HUES6 (cell line): ENCODE results near the gene TPO.
"Not testable (repeated sequence)": the region's sequence is repeated elsewhere in the genome, so short reads cannot be mapped to it uniquely, and the experiment has no call there.

ENCODE experiments used
- H3K27ac ChIP-seq: 2 replicates; pipeline ENCODE4 v1.7.0; 2013; ENCODE audit warnings: low read depth, mild to moderate bottlenecking, low read length, inconsistent platforms
- H3K27me3 ChIP-seq: 2 replicates; pipeline ENCODE4 v1.6.1; 2013; ENCODE audit warnings: low read length; ENCODE audit not compliant: control insufficient read depth, insufficient read depth
- H3K36me3 ChIP-seq: 2 replicates; pipeline ENCODE4 v1.6.1; 2013; ENCODE audit warnings: low read length; ENCODE audit not compliant: control insufficient read depth, insufficient read depth
- H3K4me1 ChIP-seq: 2 replicates; pipeline ENCODE4 v1.6.1; 2013; ENCODE audit warnings: low read length; ENCODE audit not compliant: control insufficient read depth, insufficient read depth
- H3K4me3 ChIP-seq: 2 replicates; pipeline ENCODE4 v1.5.1; 2013; ENCODE audit warnings: low read depth, low read length
- H3K9ac ChIP-seq: one replicate; pipeline ENCODE4 v1.6.1; 2013; ENCODE audit warnings: mild to moderate bottlenecking, low read length
- H3K9me3 ChIP-seq: 2 replicates; pipeline ENCODE4 v1.6.1; 2013; ENCODE audit warnings: low read depth, low read length; ENCODE audit not compliant: control insufficient read depth, insufficient read depth

Gene TPO

DNA sequence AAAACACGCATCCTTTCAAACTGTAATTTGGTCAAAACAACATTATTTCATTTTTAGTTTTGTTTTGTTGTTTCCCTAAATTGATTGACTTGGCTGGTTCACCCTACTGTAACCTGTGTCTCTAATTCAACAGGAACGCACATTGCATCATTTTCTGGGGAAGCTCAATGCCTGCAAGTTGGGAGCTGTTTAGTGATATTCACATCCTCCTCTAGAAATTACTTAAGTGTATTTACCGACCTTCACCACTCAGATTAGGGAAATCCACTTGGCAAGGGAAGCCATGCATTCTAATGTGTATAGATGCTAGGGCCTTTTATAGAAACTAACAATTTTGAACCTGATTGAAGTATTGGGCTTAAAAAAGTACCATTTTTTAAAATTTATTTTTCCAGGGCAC lies 7.3 kb upstream of the TPO start:
- Histone ChIP-seq H3K9ac (no peak overlapping the region), H3K27ac (no peak overlapping the region), H3K4me3 (no peak overlapping the region), H3K36me3 (no peaks in the 10 kb centered on the region), H3K9me3 (no peaks in the 10 kb centered on the region), H3K4me1 (no peaks in the 10 kb centered on the region; the same call in 1 of the 2 replicates), H3K27me3 (no peaks in the 10 kb centered on the region)

DNA sequence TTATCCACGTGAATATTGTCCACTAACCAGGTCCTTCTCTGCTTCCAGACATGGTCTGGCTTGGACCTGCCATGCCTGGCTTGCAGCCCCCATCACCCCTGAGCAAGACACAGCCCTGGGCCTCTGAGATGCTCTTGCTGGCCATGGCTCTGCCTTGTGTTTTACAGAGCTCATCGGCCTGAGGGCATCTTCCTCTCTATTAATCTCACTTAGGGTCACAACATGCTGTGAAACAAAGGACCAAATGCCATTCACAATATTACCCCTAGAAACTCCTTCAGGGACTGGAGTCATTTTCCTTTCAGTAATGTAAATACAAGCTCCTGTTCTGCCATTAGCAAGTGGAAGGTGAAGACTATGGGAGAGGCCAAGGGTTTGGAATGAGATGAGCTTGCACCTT lies 6.8 kb upstream of the TPO start:
- Histone ChIP-seq H3K36me3 (no peaks in the 10 kb centered on the region), H3K4me1 (no peaks in the 10 kb centered on the region; the same call in 1 of the 2 replicates), H3K9me3 (no peaks in the 10 kb centered on the region), H3K27ac (no peak overlapping the region), H3K4me3 (no peak overlapping the region), H3K9ac (no peak overlapping the region), H3K27me3 (no peaks in the 10 kb centered on the region)

DNA sequence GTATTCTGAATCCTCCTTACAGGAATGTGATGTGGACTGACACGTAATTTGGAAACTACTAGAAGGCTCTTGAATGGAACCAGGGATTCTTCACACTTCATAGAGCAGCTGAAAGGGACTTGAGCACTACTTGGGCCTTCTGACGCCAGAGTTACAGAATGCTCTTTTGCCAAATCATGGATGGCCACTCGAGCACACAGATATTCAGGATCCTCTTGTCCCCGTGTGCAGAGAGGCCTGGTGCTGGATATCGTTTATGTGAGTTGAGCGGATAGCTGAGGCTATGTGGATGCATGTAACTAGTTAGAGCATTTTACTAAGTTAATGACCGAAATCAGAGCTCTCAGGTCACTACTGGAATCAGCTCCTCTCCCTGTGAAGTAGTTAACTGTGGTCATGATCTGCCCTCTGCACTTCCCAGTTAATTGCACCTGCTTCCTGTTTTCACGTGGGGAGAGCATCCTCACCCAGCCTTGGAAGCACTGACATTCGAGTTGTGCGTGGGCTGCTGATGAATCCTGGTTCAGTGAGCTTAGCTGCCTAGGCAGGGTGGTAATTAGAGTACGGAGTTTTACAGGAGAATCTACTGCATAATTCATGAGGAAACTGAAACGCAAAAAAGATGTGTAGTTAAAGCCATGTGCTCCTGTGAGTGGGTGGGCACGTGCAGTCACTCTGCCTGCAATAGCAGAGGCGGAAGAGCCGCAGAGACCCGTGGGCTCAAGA lies 5.2 kb upstream of the TPO start:
- Histone ChIP-seq H3K27ac (no peak overlapping the region), H3K4me1 (no peaks in the 10 kb centered on the region; the same call in 1 of the 2 replicates), H3K36me3 (no peaks in the 10 kb centered on the region), H3K27me3 (no peaks in the 10 kb centered on the region), H3K9me3 (no peaks in the 10 kb centered on the region), H3K4me3 (no peak overlapping the region), H3K9ac (no peak overlapping the region)

DNA sequence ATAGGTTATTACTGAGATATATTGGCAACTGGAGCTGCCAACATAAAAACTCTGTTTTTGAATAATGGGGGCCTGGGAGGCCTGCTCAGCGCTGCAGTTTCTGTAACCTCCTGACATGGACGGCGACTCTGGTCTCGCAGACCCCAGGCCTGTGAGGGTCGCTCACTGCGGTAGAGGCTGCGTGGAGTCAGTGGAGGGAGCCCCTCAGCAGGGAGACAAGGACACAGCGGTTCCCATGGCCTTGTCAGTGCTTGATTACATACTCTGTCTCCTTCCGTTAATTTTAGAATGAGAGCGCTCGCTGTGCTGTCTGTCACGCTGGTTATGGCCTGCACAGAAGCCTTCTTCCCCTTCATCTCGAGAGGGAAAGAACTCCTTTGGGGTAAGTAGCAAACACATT lies 858 bp downstream of the TPO start:
- H3K27ac ChIP-seq, result no peak overlapping the region
- no peak overlapping the region for H3K9ac ChIP-seq
- no peaks in the 10 kb centered on the region; the same call in 1 of the 2 replicates for H3K4me1 ChIP-seq
- no peaks in the 10 kb centered on the region for H3K36me3 ChIP-seq
- H3K9me3 ChIP-seq, result no peaks in the 10 kb centered on the region
- no peaks in the 10 kb centered on the region for H3K27me3 ChIP-seq
- H3K4me3 ChIP-seq, result no peak overlapping the region

DNA sequence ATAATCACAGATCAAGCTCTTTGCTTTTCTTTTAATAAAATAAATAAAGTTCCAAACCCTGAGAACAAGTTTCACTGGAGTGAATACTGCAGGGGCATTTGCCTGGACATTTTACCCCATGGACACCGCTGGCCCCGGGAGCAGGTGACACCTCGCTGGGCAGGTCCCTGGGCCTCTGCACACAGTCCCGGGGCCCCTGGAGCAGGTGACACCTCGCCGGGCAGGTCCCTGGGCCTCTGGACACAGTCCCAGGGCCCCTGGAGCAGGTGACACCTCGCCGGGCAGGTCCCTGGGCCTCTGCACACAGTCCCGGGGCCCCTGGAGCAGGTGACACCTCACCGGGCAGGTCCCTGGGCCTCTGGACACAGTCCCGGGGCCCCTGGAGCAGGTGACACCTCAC lies 1.6 kb downstream of the TPO start:
- not testable (repeated sequence) for H3K27me3 ChIP-seq, H3K9me3 ChIP-seq, H3K9ac ChIP-seq, H3K4me3 ChIP-seq, H3K27ac ChIP-seq, H3K4me1 ChIP-seq, H3K36me3 ChIP-seq

DNA sequence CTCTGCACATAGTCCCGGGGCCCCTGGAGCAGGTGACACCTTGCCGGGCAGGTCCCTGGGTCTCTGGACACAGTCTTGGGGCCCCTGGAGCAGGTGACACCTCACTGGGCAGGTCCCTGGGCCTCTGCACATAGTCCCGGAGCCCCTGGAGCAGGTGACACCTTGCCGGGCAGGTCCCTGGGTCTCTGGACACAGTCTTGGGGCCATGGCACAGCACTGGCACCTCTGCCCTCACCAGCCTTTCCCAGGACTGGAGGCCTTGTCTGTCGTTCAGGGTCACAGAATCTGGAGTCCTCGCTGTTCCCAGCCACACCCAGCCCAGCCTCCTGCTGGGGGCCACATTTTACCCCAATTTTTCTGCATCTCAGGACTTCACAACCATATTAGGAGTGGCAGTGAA lies 2.2 kb downstream of the TPO start:
- Histone ChIP-seq H3K4me3 (no peak overlapping the region), H3K9ac (no peak overlapping the region), H3K36me3 (no peaks in the 10 kb centered on the region), H3K27me3 (no peaks in the 10 kb centered on the region), H3K4me1 (no peaks in the 10 kb centered on the region; the same call in 1 of the 2 replicates), H3K27ac (no peak overlapping the region), H3K9me3 (no peaks in the 10 kb centered on the region)

DNA sequence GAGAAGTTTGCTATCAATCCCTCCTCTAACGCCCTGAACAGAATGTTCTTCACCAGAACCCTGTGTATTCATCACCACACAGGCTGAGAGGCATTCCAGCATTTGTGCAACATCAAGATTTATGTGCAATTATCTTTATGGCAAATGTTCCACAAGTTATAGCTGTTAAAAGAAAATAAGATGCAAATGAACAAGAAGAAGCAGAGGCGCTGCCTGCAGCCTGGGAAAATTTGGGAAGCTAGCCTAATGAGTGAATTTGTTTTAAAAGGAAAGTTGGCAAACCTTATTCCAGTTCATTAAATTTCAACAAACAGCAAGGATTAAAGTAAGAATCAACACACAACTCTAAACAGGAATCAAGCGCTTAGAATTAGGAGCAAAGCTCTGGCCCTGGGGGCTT lies 5.3 kb downstream of the TPO start:
- Histone ChIP-seq H3K4me3 (no peak overlapping the region), H3K27ac (no peak overlapping the region), H3K4me1 (no peaks in the 10 kb centered on the region), H3K9me3 (no peaks in the 10 kb centered on the region), H3K9ac (no peak overlapping the region), H3K27me3 (0 out of 2 replicates have a peak, but pooled peaks cover 2% of the 10 kb centered on the region), H3K36me3 (no peaks in the 10 kb centered on the region)

DNA sequence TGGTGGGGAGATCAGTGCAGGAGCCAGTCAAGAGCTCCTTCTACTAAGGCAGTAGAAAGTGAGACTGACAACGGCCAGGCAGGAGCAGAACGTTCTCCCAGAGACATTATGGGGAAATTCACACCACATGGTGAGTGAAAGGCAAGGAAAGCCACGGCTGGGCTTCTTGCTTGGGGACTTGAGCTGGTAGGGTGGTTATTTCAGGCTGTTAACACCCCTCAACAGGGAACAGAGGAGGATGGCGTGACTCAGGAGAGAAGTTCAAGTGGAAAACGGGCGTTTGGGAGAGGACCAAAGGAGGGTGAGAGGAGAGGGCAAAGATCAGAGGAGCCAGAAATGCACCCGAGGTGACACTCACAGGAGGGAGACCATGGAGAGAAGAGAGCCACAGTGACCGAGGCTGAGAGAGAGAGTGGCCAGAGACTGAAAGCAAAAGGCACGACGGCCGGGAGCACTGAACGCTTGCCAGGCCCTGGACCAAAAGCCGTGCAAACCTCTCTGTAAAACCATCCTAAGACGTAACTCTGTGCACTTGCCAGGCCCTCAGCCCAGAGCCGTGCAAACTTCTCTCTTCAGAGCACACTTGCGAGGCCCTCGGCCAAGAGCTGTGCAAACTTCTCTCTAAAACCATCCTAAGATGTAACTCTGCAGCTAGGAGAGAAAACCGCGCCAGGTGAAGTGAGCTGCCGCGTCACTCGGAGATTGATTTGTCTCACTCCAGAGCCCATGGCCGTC lies 7.7 kb downstream of the TPO start:
- H3K36me3 ChIP-seq, result no peaks in the 10 kb centered on the region
- H3K9ac ChIP-seq, result no peak overlapping the region
- H3K27ac ChIP-seq, result no peak overlapping the region
- H3K4me1 ChIP-seq, result no peaks in the 10 kb centered on the region
- H3K9me3 ChIP-seq, result no peaks in the 10 kb centered on the region
- H3K4me3 ChIP-seq, result no peak overlapping the region
- 0 out of 2 replicates have a peak, but pooled peaks cover 2% of the 10 kb centered on the region for H3K27me3 ChIP-seq

DNA sequence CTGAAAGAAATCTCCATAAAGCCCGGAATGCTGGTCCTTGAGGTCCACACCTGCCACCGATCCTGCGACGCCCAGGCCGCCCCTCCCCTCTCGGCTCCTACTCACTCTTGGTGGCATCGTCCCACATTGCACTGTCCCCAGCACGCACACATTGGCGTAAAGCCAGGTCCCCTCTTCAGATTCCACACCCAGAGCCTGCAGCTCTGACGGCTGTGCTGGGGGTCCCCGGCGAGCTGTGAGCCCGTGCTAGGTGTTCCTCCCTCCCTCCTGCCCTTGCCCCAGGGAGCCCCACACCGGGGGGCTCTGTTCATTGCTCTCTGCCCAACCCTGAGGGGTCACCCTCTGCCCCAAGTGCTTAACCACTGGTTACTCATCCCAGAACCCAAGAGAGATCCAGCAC lies 8.5 kb downstream of the TPO start:
- H3K9me3 ChIP-seq, result no peaks in the 10 kb centered on the region
- H3K27me3 ChIP-seq, result 0 out of 2 replicates have a peak, but pooled peaks cover 2% of the 10 kb centered on the region
- no peaks in the 10 kb centered on the region for H3K36me3 ChIP-seq

DNA sequence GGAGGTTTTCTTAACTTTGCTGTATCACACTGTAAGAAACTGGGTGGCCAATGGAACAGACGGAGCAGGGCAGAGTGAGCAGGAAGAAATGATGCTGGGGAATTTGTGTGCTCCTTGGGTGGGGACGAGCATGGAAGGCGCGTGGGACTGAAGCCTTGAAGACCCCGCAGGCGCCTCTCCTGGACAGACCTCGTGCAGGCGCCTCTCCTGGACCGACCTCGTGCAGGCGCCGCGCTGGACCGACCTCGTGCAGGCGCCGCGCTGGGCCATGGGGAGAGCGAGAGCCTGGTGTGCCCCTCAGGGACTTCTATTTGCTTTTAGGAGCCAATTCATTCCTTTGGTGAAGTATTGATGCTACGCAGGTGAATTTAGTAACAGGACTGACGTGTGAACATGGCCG lies 8.9 kb downstream of the TPO start:
- Histone ChIP-seq H3K4me1 (no peaks in the 10 kb centered on the region), H3K9me3 (no peaks in the 10 kb centered on the region), H3K4me3 (no peak overlapping the region), H3K9ac (no peak overlapping the region), H3K27me3 (0 out of 2 replicates have a peak, but pooled peaks cover 2% of the 10 kb centered on the region), H3K27ac (no peak overlapping the region), H3K36me3 (no peaks in the 10 kb centered on the region)

More for the DNA sequence above, 8.5 kb downstream of the TPO start:
- no peak overlapping the region for H3K27ac ChIP-seq
- H3K9ac ChIP-seq, result no peak overlapping the region
- no peaks in the 10 kb centered on the region for H3K4me1 ChIP-seq
- no peak overlapping the region for H3K4me3 ChIP-seq

DNA sequence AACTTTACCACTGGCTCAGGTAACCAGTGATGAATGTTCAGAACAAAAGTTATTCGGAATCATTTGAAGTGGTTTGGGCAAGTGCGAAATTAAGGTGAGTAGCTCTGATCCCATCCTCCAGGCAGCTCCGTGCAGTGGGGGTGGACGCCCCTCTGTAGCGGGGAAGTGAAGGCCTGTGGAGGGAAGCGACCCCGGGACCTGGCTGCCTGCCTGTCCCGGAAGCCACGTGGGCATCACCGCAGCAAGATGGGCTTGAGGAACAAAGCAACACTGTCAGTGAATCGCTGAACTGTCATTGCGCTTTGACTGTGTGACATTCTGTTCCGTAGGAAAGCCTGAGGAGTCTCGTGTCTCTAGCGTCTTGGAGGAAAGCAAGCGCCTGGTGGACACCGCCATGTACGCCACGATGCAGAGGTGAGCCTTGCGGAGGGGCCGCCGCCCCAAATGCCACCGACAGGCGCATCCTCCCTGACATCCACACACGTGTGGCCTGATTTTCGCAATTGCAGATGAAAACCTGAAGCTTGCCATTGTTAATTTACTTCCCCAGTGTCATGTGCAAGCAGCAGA lies 9.5 kb downstream of the TPO start:
- H3K27ac ChIP-seq, result no peak overlapping the region
- H3K9ac ChIP-seq, result no peak overlapping the region
- H3K4me1 ChIP-seq, result no peaks in the 10 kb centered on the region
- H3K36me3 ChIP-seq, result no peaks in the 10 kb centered on the region
- H3K27me3 ChIP-seq, result 0 out of 2 replicates have a peak, but pooled peaks cover 2% of the 10 kb centered on the region
- no peaks in the 10 kb centered on the region for H3K9me3 ChIP-seq
- no peak overlapping the region for H3K4me3 ChIP-seq
